Measurements from ENCODE around the gene TMPRSS2.

TMPRSS2 gene

GRCh38 chr21:41446586-41446985 is 61.4 kb downstream of the TMPRSS2 start:
- no peak for DNase-seq

DNA sequence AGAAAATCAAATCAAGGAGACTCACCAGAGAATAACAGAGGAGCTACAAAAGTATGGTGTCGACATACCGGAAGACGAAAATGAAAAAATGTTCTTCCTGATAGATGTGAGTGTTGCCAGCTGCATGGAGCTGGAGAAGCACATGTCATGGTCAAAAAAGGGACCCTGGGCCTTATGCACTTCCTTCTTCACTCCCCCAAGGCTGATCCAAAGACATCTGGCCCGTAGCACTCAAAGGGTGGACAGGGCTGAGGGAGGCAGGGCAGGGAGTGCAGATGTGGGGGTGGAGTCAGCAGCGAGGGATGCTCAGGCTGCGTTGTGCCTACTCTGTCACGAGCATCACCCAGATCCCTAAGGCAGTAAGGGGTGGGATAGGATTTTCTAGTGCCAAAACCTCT is 62.5 kb downstream of the TMPRSS2 start:
- no peak for DNase-seq

DNA sequence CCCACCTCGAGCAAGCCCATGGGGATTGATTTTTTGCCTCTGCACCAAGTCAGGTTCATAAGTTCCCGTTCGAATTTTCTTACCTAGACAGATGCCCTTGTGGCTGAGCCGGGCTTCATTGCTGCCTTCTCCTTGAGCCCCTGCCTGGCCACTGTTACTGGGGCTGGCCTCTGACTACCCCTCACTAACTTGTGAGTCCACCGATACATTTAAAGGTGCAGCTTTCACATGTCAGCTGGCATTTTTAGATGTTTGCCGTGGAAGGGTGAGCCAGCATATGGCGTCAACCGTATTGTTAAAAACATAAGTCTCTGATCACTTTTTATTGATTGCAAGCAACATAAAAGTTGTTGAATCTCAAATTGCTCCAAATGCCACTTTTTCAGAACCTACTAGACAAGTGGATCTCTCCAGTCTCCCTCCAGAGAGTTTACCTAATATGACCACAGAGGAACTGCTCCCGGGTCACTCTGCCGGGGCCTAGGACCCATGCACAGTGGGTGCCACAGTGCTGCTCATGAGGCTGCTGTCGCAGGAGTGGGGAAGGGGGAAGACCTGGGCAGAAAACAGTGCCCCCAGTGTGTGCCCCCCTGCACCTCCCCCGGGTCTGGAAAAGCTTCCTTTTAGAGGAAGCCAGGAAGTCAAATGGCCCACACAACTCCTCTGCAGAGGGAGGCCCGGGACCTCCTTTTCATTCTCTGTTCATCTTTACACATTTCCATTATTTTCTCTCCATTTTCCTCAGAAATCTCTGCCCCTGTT is 63.1 kb downstream of the TMPRSS2 start:
- no peak for DNase-seq

- no peak for DNase-seq
These were observed 64.4 kb downstream of the TMPRSS2 start for GRCh38 chr21:41443562-41443961.

DNA sequence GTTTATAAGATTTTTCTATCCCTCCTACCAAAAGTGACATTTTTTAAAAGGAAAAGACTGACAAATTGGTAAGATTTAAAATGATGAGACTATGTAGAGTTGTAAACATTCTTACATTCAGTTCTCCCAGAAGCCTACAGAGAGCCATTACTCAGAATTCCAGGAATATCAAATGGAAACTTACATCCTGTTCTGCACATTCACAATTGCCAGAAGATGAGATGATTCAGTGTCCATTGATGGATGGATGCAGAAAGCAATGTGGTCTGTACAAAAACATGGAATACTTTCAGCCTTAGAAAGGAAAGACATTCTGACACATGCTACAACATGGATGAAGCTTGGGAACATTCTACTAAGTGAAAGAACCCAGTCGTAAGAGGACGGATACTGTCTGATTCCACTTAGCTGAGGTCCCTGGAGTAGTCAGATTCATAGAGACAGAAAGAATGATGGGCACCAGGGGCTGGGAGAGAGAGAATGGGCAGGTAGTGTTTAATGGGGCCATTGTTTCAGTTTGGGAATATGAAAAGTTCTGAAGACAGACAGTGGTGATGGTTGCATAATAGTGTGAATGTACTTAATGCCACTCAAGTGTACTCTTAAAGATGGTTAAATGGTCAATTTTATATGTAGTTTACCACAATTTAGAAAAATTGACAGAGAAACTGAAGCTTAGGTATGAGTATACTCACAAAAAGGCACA is 65.3 kb downstream of the TMPRSS2 start:
- DNase-seq = no peak

DNA sequence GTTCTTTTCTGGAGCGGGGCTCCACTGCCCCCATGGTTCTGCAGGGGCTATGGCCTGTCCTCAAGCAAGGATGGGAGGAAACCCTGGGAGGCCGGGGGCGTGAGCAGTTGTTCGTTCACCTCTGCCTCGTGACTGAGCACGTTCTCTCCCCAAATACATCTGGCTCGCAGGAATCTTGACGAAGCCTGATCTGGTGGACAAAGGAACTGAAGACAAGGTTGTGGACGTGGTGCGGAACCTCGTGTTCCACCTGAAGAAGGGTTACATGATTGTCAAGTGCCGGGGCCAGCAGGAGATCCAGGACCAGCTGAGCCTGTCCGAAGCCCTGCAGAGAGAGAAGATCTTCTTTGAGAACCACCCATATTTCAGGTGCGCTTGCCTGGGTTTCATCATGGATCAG is 66.4 kb downstream of the TMPRSS2 start:
- no peak for DNase-seq

DNA sequence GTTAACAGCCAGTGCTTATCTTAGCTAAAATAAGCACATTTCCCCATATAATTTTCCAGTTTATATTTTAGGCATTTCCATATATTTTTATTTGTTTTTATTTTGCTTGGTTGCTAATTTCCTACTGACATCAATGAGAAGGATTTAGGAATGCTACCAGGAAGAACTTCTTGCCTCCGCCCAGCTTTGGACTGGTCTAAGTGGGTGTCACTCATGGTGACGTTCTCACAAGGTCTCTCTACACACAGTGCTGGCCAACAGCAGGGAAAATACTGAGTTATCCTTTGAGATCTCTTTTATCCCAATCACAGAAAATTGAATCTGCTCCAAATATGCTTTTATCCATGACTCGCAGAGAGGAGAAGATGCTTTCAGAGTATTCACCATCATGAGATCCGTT is 68.7 kb downstream of the TMPRSS2 start:
- DNase-seq = no peak

- DNase-seq = no peak
These were observed 69.4 kb downstream of the TMPRSS2 start for GRCh38 chr21:41438425-41439113.

DNA sequence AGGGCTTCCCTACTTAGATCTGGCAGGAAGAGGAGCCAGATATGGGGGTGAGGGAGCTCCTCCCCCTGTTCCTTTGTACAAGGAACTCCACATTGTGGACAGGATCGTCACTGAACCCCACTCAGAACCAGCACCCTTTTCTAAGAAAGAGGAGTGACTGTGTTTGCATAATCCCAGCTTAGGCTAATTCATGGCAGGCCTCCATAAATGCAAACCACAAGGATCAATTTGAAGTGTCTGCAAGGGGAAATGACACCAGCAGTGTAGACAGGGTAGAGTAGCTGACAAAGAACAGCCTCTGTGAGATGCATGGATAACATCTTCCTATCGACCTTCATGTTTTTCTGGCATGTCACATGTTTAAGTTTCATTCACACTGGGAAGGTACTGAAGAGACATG is 70.2 kb downstream of the TMPRSS2 start:
- peak; percentile 19 to 64 for DNase-seq

GRCh38 chr21:41435706-41436105 is 72.3 kb downstream of the TMPRSS2 start:
- no peak for DNase-seq

DNA sequence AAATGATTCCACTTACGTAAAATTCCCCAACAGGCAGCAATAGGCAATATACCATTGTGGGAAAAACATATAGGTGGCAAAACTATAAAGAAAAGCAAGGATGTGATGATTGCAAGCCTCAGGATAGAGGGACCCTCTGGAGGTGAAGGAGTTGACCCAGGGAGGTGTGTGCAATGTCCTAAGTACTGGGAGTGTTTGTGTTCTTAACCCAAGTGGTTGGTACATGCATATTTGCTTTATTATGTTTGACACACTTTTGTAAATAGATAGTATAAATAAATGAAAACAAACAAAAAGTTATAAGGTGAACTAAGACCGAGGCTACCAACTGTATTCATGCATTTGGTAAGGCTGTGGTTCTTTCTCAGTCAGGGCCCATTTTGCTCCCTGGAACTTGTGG is 74.4 kb downstream of the TMPRSS2 start:
- DNase-seq = no peak

DNA sequence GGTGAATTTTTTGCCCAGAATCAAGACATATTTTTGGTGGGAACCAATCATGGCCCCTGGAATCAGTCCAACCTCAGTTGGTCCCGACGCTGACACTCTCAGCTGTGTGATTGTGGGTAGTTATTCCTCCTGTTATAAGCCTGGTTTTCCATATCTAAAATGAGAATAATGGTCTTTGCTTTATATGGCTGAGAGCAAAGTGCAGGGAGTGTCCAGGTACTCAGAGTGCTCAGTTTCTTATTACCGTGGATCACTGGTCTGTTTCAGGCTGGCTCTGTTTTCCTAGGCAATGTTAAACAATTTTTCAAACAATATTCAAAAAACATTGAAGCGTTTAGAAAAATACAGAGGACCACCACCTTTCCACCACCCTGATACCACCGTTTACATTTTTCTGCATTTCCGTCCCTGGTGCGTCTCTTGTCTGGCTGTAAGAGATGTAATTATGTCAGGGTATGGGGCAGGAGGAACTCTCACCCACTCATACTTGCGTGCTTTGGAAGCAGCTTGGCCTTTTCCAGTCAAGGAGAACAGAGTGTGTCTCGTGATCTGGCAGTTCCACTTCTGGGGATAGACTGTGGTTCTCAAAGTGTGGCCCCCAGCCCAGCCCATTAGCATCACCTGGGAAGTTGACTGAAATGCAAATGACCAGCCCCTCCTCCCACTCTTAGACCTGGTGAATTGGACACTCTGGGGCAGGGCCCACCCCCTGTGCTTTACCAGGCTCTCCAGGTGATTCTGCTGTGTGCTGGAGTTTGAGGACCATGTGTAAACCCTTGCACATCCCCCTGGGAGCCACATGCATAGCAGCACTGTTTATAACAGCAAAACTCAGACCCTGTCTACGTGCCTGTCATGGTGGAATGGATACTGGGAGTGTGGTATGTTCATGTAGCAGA is 75.1 kb downstream of the TMPRSS2 start:
- DNase-seq = peak; percentile 33 to 53

GRCh38 chr21:41431788-41432548 is 76.0 kb downstream of the TMPRSS2 start:
- no peak for DNase-seq

DNA sequence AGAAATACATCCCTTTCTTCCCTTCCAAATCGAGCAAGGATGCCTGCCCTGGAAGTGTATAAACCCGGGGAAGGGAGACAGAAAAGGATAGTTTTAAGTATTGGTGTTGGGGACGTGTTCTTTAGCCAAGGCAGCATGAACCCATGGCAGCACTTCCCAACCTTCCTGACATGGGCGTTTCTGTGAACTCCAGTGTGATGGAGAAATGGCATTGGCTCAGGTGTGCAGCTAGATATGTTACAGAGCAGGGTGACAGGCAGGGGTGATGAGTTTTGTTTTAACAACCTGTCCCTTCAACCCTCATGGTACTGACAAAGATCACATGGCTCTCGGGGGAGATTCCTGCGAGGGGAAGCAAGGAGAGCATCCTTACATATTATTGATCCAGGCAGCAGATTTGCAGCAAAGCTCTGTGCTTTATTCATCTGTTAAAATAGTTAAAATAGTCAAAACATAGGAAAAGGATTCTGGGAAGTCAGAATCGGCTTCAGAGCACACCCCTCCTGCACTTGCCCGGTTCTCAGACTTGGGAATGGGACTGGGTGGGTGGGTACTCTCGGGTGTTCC is 78.0 kb downstream of the TMPRSS2 start:
- DNase-seq = no peak

DNA sequence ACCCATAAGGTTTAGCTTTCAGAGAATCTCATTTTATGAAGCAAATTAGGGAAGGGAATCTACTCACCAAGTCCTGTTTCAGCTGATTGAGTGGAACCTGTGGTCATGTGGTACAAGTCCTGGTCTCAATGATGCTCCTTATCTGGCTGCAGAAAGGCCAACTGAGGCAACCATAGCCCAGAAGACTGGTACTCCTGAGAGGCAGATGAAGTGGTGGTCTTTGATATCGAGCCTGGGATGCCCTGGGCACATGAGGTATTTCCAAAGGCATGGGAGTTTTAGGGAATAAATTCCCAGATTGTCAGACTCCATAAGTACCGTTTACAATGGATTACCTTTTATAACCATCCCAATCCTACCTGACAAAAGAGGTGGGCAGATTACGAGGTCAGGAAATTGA is 78.7 kb downstream of the TMPRSS2 start:
- DNase-seq = no peak

DNA sequence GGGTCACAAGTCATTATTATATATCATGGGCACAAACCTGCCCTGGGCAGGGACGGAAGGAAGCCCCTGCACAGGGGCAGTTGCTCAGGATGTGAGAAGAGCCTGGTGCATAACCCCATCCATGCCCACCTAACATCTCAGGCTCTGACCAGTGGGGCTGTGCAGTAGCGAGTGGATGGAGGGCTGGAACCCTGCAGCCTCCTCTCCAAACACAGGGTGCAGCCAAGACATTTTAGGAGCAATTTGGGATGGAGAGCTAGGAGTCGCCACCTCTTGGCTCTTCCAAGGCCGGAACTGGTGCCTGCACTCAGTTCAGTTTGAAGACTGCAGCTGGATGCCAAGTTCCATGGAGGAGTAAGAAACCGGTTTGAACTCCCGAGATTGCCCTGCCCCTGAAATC is 79.1 kb downstream of the TMPRSS2 start:
- no peak for DNase-seq

GRCh38 chr21:41428311-41428710 is 79.6 kb downstream of the TMPRSS2 start:
- no peak for DNase-seq

DNA sequence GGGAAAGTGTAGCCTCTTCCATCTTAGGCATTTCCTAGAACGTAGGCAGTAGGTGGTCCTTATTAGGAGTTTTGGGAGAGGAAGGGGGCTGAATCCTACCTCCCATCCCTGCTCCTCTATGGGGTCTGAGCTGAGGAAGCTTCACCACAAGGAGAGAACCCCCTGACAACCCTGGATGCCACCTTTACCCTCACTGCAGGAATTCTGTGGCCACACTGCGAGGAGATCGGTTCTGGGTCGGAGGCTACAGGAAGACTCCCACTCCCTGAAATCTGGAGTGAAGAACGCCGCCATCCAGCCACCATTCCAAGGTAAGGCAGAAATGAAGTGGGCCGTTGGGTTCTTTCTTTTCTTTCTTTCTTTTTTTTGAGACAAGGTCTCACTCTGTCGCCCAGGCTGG is 80.4 kb downstream of the TMPRSS2 start:
- DNase-seq = no peak

DNA sequence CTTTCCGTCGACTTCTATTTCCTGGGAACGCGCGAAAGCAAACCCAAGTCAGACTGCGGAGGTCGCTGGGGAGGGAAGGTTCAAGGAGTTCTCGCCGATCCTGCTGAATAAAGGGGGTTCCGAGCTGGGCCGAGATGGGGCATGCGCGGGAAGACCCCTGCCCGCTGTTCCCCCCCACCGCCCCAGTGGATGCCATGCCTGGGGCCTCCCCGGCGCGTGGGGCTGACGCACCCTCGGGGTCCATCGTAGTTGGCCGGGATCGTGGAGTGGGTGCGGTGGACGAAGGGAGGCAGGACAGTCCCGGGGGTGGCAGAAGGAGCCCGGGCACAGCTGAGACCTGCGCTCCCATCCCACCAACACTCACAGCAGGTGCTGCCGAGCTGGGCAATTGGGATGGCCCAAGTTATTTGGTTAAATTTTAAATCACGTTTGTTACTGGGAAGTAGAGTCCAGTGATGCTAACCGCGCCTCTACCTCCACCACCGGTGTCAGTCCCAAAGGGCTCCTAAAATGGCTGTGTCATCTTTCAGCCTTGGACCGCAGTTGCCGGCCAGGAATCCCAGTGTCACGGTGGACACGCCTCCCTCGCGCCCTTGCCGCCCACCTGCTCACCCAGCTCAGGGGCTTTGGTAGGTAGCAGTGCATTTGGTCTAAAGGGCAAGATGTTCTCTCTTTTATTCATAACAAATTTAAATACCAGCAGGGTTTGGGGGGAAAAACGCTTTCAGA is 81.1 kb downstream of the TMPRSS2 start:
- no peak for DNase-seq

GRCh38 chr21:41425954-41426675 is 81.8 kb downstream of the TMPRSS2 start, which contains the start of gene MX1:
MX1 (plus strand) TSS chr21:41426239; CDS start chr21:41432071, 5,832 bp downstream.
- peak; percentile 26 to 37 for DNase-seq

Measured in inflammatory macrophage (primary cell).